ENCODE data around the gene WDR20.
A peak's percentile ranks its signal among the peaks of the same experiment; 100 is the strongest.

DNA sequence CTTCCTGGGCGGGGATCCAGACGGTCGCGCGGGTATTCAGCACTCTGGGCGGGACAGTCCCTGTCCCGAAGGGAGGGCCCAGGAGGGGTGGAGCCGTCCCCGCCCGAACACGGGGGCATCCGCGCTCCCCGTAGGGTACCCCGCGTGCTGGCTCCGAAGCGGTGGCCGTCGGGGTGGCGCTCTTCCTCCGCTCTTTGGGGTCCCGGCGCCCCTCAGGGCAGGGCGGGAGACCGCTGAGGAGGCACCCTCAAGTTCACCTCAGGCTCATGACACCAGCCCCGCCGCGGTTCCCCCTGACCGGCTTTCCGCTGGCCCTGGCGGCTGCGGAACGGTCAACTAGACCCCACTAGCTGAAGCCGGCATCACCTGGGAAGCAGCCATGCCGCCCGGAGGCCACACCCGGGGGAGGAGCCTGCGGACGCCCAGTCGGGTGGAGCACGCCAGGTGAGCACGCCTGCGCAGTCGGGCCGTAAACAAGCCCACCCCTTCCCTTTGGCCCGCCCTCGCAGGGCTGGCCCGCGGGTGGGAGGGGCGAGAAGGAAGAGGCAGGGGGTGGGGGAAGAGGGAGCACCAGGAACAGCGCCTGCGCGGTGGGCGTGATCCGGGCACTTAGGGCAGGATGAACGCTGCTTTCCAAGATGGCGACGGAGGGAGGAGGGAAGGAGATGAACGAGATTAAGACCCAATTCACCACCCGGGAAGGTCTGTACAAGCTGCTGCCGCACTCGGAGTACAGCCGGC, at the start of gene WDR20:
- TF ChIP-seq, protein P1, sequence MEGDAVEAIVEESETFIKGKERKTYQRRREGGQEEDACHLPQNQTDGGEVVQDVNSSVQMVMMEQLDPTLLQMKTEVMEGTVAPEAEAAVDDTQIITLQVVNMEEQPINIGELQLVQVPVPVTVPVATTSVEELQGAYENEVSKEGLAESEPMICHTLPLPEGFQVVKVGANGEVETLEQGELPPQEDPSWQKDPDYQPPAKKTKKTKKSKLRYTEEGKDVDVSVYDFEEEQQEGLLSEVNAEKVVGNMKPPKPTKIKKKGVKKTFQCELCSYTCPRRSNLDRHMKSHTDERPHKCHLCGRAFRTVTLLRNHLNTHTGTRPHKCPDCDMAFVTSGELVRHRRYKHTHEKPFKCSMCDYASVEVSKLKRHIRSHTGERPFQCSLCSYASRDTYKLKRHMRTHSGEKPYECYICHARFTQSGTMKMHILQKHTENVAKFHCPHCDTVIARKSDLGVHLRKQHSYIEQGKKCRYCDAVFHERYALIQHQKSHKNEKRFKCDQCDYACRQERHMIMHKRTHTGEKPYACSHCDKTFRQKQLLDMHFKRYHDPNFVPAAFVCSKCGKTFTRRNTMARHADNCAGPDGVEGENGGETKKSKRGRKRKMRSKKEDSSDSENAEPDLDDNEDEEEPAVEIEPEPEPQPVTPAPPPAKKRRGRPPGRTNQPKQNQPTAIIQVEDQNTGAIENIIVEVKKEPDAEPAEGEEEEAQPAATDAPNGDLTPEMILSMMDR (IDR thresholded peaks at IDR 0.05): no peak
- TF ChIP-seq POLR2A (IDR thresholded peaks at IDR 0.05): peak; percentile 37 to 76 (median 69)
